PC-3 (cell line): ENCODE results near the gene EXOC1.

Source experiments
- CTCF ChIP-seq: fragments of 300-600 bp; sonication (generic); conservative IDR thresholded peaks from 2 replicates; pipeline ENCODE4 v1.5.1; 2017; ENCODE audit warnings: antibody characterized with exemption, low read depth, mild to moderate bottlenecking, low read length
- EZH2 ChIP-seq: fragments of 300-600 bp; sonication (generic); IDR thresholded peaks from one replicate; pipeline ENCODE4 v1.6.1; 2017; ENCODE audit warnings: antibody characterized with exemption, mild to moderate bottlenecking, low read length; ENCODE audit not compliant: unreplicated experiment
- EZH2phosphoT487 ChIP-seq: fragments of 300-600 bp; sonication (generic); IDR thresholded peaks from 2 replicates; pipeline ENCODE4 v1.6.1; 2018; ENCODE audit warnings: mild to moderate bottlenecking, antibody characterized with exemption, low read length, borderline replicate concordance

DNA sequence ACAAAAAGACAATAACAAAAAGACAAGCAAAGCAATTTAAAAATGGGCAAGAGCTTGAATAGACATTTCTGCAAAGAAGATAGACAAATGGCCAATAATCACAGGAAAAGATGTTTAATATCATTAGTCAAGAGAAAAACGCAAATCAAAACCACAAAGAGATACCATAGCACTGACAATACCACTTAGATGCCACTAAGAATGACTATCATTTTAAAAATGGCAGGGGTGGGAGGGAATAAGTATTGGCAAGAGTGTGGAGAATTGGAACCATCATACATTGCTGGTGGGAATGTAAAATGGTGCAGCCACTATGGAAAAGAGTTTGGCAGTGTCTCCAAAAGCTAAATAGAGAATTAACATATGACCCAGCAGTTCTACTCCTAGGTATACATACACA lies 15.1 kb upstream of the EXOC1 start:
- no peak for TF ChIP-seq CTCF
- no peak for TF ChIP-seq EZH2
- TF ChIP-seq EZH2phosphoT487 = no peak
